ENCODE measurements around the gene DNAH9.

DNA sequence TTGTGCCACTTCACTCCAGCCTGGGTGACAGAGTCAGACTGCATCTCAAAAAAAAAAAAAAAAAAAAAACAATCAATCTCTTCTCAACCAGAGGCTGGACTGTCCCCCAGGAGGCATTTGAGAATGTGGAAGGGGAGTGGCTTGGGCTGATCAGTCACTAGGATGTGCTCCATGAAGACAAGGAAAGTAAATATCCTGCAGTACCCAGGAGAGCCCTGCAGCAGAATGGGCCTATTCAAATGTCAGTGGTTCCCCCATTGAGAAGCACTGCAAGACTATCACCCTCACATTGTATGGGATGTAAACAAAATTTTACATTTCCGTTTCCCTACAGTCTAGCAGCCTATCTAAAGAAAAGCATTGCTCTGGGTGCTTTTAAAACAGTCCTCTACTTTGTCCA, 70.3 kb downstream of the DNAH9 start:
- TF ChIP-seq EZH2phosphoT487 (IDR thresholded peaks at IDR 0.05; ENCODE audit: borderline replicate concordance, low read length): no peak
- TF ChIP-seq, protein P1, sequence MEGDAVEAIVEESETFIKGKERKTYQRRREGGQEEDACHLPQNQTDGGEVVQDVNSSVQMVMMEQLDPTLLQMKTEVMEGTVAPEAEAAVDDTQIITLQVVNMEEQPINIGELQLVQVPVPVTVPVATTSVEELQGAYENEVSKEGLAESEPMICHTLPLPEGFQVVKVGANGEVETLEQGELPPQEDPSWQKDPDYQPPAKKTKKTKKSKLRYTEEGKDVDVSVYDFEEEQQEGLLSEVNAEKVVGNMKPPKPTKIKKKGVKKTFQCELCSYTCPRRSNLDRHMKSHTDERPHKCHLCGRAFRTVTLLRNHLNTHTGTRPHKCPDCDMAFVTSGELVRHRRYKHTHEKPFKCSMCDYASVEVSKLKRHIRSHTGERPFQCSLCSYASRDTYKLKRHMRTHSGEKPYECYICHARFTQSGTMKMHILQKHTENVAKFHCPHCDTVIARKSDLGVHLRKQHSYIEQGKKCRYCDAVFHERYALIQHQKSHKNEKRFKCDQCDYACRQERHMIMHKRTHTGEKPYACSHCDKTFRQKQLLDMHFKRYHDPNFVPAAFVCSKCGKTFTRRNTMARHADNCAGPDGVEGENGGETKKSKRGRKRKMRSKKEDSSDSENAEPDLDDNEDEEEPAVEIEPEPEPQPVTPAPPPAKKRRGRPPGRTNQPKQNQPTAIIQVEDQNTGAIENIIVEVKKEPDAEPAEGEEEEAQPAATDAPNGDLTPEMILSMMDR (IDR thresholded peaks at IDR 0.05; ENCODE audit: low read depth, low read length, poor library complexity, severe bottlenecking): no peak

Data from DOHH2 (cell line).